HepG2 (cell line): ENCODE measurements around the gene CLDN9. TPM values are rescaled to one million over a fixed set of nuclear protein-coding genes. Genes with fewer than 3 reads are reported as not detected.

ENCODE experiments used
- ATAC-seq: fragments of 200-7000 bp; cut with Tn5 transposase; 3 replicates; pipeline ENCODE4 v1.9.1; 2020; ENCODE audit warnings: mild to moderate bottlenecking, moderate library complexity
- BruUV-seq: library from RNA; stranded (reverse); fragments of 400-500 nt; replicated peaks from 2 replicates; lab custom pipeline; 2021; lab: Mats Ljungman, UMichigan
- CTCF ChIA-PET: fragments of 300-600 bp; formaldehyde crosslinking; extraction: SDS; loops from one replicate; lab custom pipeline; 2021; ENCODE audit warnings: low total read pairs, inconsistent platforms, low intra/inter-chr PET ratio; lab: Yijun Ruan, JAX
- POLR2A ChIA-PET: fragments of 350-600 bp; sonication (Branson Sonifier 250); formaldehyde crosslinking; loops from one replicate; lab custom pipeline; 2020; ENCODE audit warnings: antibody characterized with exemption, inconsistent platforms; lab: Yijun Ruan, JAX
- DNase-seq: peaks from one replicate; pipeline ENCODE4 v3.0.0-alpha.2; 2015; ENCODE audit warnings: low spot score
- FAIRE-seq: peaks from 3 replicates; lab custom pipeline; 2011; peaks lifted over from hg19 to GRCh38; lab: Jason Lieb, UNC
- H2AFZ ChIP-seq: one replicate; pipeline ENCODE4 v1.6.1; 2011; ENCODE audit warnings: low read length, inconsistent platforms
- H3K27ac ChIP-seq: fragments of 300-600 bp; 3 replicates; pipeline ENCODE4 v1.8.0; 2011; ENCODE audit warnings: mixed run types, mild to moderate bottlenecking, mixed read lengths, low read length, inconsistent platforms; ENCODE audit not compliant: insufficient read depth; ENCODE audit errors: extremely low read length
- H3K27me3 ChIP-seq, 2 experiments: fragments of 200-600 bp in 1 of 2; 2 replicates in 1 of 2; 3 replicates in 1 of 2; pipeline versions ENCODE4 v1.6.0 to v1.8.0; 2011; ENCODE audit warnings: low read length in 2 of 2, mild to moderate bottlenecking in 2 of 2, moderate library complexity in 2 of 2, inconsistent platforms in 1 of 2; ENCODE audit not compliant: insufficient read depth in 2 of 2, control insufficient read depth in 1 of 2
- H3K36me3 ChIP-seq, 2 experiments: fragments of 200-600 bp in 1 of 2; replicated peaks in 1 of 2; 2 replicates in 1 of 2; 3 replicates in 1 of 2; pipeline versions ENCODE4 v1.5.1 to v1.8.0; 2011; ENCODE audit warnings: low read length in 2 of 2, inconsistent platforms in 1 of 2; ENCODE audit not compliant: insufficient read depth in 2 of 2, control insufficient read depth in 1 of 2
- H3K4me1 ChIP-seq: 2 replicates; pipeline ENCODE4 v1.5.1; 2012; ENCODE audit warnings: low read length, inconsistent platforms; ENCODE audit not compliant: insufficient read depth
- H3K4me2 ChIP-seq: 2 replicates; pipeline ENCODE4 v1.6.0; 2011; ENCODE audit warnings: low read depth, low read length, inconsistent platforms
- H3K4me3 ChIP-seq, 3 experiments: fragments of 200-600 bp in 1 of 3; sonication (generic), shearing (Covaris generic) in 1 of 3; replicated peaks in 1 of 3; 2 replicates each; pipeline ENCODE4 v1.5.1; 2011 to 2016; ENCODE audit warnings: low read length in 3 of 3, inconsistent platforms in 2 of 3, low read depth in 2 of 3, mild to moderate bottlenecking in 2 of 3, control low read depth in 1 of 3, mixed read lengths in 1 of 3; ENCODE audit not compliant: insufficient read depth in 1 of 3
- H3K79me2 ChIP-seq: one replicate; pipeline ENCODE4 v1.6.1; 2011; ENCODE audit warnings: low read length, inconsistent platforms; ENCODE audit not compliant: insufficient read depth
- H3K9ac ChIP-seq: 2 replicates; pipeline ENCODE4 v1.6.0; 2011; ENCODE audit warnings: mild to moderate bottlenecking, low read depth, low read length, inconsistent platforms; ENCODE audit not compliant: insufficient read depth
- H3K9me3 ChIP-seq: 2 replicates; pipeline ENCODE4 v1.5.1; 2012; ENCODE audit warnings: mild to moderate bottlenecking, low read length
- H4K20me1 ChIP-seq: 2 replicates; pipeline ENCODE4 v1.6.0; 2011; ENCODE audit warnings: inconsistent platforms, mild to moderate bottlenecking, low read length, moderate library complexity; ENCODE audit not compliant: insufficient read depth
- ADNP ChIP-seq: sonication (generic); formaldehyde crosslinking; IDR thresholded peaks from 2 replicates; pipeline ENCODE4 v1.4.0; 2020; ENCODE audit warnings: missing genetic modification reagents
- AGO2 ChIP-seq: fragments of 200-400 bp; formaldehyde crosslinking; optimal IDR thresholded peaks from 2 replicates; pipeline ENCODE3; 2017; ENCODE audit warnings: mild to moderate bottlenecking, low read depth, low read length, moderate library complexity
- HOXA5 ChIP-seq: sonication (generic); formaldehyde crosslinking; IDR thresholded peaks from 2 replicates; pipeline ENCODE4 v1.4.0; 2020; ENCODE audit warnings: missing genetic modification reagents
- MAFG ChIP-seq: sonication (generic); formaldehyde crosslinking; IDR thresholded peaks from 2 replicates; pipeline ENCODE4 v1.5.1; 2020; ENCODE audit warnings: mild to moderate bottlenecking, missing genetic modification reagents
- SAP130 ChIP-seq: IDR thresholded peaks from 2 replicates; pipeline ENCODE4 v1.6.1; 2016; ENCODE audit warnings: low read depth
- TEAD3 ChIP-seq: optimal IDR thresholded peaks from 2 replicates; pipeline ENCODE3; 2016; ENCODE audit warnings: borderline replicate concordance
- TMF1 ChIP-seq: sonication (generic); formaldehyde crosslinking; IDR thresholded peaks from 2 replicates; pipeline ENCODE4 v1.8.1; 2022; ENCODE audit warnings: low read depth, missing genetic modification reagents
- ZNF383 ChIP-seq: sonication (generic); formaldehyde crosslinking; IDR thresholded peaks from 2 replicates; pipeline ENCODE4 v1.4.0; 2020; ENCODE audit warnings: missing genetic modification reagents, mild to moderate bottlenecking, borderline replicate concordance
- ZNF556 ChIP-seq: sonication (generic); formaldehyde crosslinking; IDR thresholded peaks from 2 replicates; pipeline ENCODE4 v1.4.0; 2020; ENCODE audit warnings: mild to moderate bottlenecking, missing genetic modification reagents, borderline replicate concordance
- ZNF720 ChIP-seq: sonication (generic); formaldehyde crosslinking; IDR thresholded peaks from 2 replicates; pipeline ENCODE4 v1.4.0; 2020; ENCODE audit warnings: missing genetic modification reagents
- WGBS: methylation state at CpG from one replicate; pipeline ENCODE4 v1.1.6; 2017; ENCODE audit warnings: low lambda C conversion rate; 5-methylcytosine and 5-hydroxymethylcytosine counted together
- in situ Hi-C: cut with HindIII; loops from 2 replicates; pipeline ENCODE4 v1.10.0; 2017; ENCODE audit warnings: low pct_unique_long_range_greater_than_20kb; ENCODE audit not compliant: extremely low pct_ligation_motif_present
- intact Hi-C: fragments of 100-400 bp; cut with micrococcal nuclease; formaldehyde crosslinking; loops from one replicate; pipeline ENCODE4 v1.10.0; 2022; ENCODE audit not compliant: unreplicated experiment
- polyA plus RNA-seq, 8 experiments: library from polyadenylated mRNA; depleted of rRNA in 3 of 8; stranded (reverse) in 7 of 8; unstranded in 1 of 8; fragments of >200 nt; fragmentation: Illumina TruSeq in 4 of 8; extraction: Trizol in 4 of 8; gene quantifications; 2 replicates each; pipeline versions ENCODE4 v1.2.1 to v1.2.3, GENCODE V29; 2011 to 2016; ENCODE audit warnings: low read depth in 4 of 8, missing spikeins in 1 of 8, mixed read lengths in 1 of 8; ENCODE audit not compliant: insufficient read depth in 1 of 8
- total RNA-seq, 5 experiments: library from RNA; depleted of rRNA; stranded (reverse); fragments of >200 nt; fragmentation: Illumina TruSeq; extraction: Trizol; gene quantifications; 2 replicates each; pipeline ENCODE4 v1.2.3, GENCODE V29; 2016; ENCODE audit warnings: low read depth in 1 of 5
- TF ChIP-seq, protein P1 (sequence below): sonication (generic); formaldehyde crosslinking; IDR thresholded peaks from 2 replicates; pipeline ENCODE4 v1.5.0; 2020; ENCODE audit warnings: mild to moderate bottlenecking, missing genetic modification reagents
- TF ChIP-seq, protein P2 (sequence below): IDR thresholded peaks from 2 replicates; pipeline ENCODE4 v1.6.1; 2016; ENCODE audit warnings: mild to moderate bottlenecking

The CLDN9 gene
- total and polyA plus RNA-seq, 2 of the 13 experiments (the other 11 are each of a cell fraction or from before 2014, with no cell fraction given) = 0.15 to 0.26 TPM

- in situ Hi-C loops = no loop called here
Observed at GRCh38 chr16:2977440-2977839, 35.3 kb upstream of the CLDN9 start.

DNA sequence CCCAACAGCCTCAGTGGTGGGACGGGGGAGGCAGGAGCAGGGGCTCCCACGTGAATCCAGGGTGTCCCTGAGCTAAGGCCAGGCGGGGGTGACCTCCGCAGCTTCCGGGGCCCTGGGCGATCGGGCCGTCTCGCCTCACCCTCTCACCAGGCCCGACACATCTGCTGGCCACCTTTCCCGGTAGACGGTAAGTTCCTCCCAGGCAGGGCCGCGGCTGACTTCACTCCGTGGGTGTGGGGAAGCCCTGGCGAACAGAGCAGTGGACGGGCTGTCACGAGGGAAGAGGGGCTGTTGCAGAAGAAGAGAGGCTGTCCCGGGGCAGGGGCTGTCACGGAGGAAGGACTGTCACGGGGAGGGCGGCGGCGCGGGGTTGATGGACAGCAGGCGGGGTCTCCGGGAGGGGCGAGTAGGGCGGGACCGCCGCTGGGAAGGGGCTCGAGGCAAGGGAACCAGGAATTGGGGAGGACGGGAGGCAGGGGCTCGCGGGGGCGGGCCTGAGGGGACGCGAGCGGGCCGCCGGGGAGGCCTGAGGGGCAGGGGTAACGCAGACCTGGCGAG, 33.0 kb upstream of the CLDN9 start:
- ATAC-seq (peak; percentile 2; the same call in 2 of the 3 replicates), FAIRE-seq (no peak), DNase-seq (no peak)
- Histone ChIP-seq H3K9me3 (no peaks in the 10 kb centered on the region), H3K36me3 (peaks cover 2 to 17% of the 10 kb centered on the region in 2 experiments; a peak in 3 of 5 replicates), H3K27ac (peak overlapping the region; percentile 87), H4K20me1 (no peaks in the 10 kb centered on the region), H2AFZ (no peak overlapping the region), H3K4me3 (peak overlapping the region; percentile 86 to 95 (median 88)), H3K4me2 (peak overlapping the region; percentile 96), H3K79me2 (peaks cover 8% of the 10 kb centered on the region), H3K27me3 (0 out of 5 replicates have a peak, but pooled peaks cover 0 to 4% of the 10 kb centered on the region in 2 experiments), H3K9ac (peak overlapping the region; percentile 94), H3K4me1 (peaks cover 26% of the 10 kb centered on the region)
- ChIA-PET POLR2A (interaction anchor here (0.7 to 3.9 kb wide), 9 partner anchors 8 to 74 kb away, joined by 4 to 48 read pairs (median 8); partner anchors contain the start of genes FLYWCH1, HCFC1R1, KREMEN2 and PAQR4), CTCF (no interaction called here)
- in situ Hi-C loops = no loop called here
- BruUV-seq = TSS peak; percentile 55
- WGBS = 2% methylated on average over 22 of the region's 43 CpGs
- intact Hi-C loops = no loop called here
- no peak for TF ChIP-seq ZNF556 (CRISPR knock-in tag)
- TF ChIP-seq, protein P1, sequence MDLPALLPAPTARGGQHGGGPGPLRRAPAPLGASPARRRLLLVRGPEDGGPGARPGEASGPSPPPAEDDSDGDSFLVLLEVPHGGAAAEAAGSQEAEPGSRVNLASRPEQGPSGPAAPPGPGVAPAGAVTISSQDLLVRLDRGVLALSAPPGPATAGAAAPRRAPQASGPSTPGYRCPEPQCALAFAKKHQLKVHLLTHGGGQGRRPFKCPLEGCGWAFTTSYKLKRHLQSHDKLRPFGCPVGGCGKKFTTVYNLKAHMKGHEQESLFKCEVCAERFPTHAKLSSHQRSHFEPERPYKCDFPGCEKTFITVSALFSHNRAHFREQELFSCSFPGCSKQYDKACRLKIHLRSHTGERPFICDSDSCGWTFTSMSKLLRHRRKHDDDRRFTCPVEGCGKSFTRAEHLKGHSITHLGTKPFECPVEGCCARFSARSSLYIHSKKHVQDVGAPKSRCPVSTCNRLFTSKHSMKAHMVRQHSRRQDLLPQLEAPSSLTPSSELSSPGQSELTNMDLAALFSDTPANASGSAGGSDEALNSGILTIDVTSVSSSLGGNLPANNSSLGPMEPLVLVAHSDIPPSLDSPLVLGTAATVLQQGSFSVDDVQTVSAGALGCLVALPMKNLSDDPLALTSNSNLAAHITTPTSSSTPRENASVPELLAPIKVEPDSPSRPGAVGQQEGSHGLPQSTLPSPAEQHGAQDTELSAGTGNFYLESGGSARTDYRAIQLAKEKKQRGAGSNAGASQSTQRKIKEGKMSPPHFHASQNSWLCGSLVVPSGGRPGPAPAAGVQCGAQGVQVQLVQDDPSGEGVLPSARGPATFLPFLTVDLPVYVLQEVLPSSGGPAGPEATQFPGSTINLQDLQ (CRISPR knock-in tag) = no peak
- TF ChIP-seq ZNF383 (CRISPR knock-in tag) = no peak
- TF ChIP-seq AGO2 = peak; percentile 29
- no peak for TF ChIP-seq ADNP (CRISPR knock-in tag)
- TF ChIP-seq SAP130 (CRISPR knock-in tag) = no peak
- no peak for TF ChIP-seq MAFG (CRISPR knock-in tag)
- 0 out of 2 replicates have a peak, but pooled peaks have one; percentile 13 for TF ChIP-seq TMF1 (CRISPR knock-in tag)
- TF ChIP-seq ZNF720 (CRISPR knock-in tag) = no peak
- no peak for TF ChIP-seq TEAD3 (CRISPR knock-in tag)

More at GRCh38 chr16:2977440-2977839, 35.3 kb upstream of the CLDN9 start:
- Histone ChIP-seq H3K79me2 (peaks cover 8% of the 10 kb centered on the region), H3K4me1 (peaks cover 17% of the 10 kb centered on the region), H3K27me3 (no peaks in the 10 kb centered on the region), H3K36me3 (peaks cover 2 to 18% of the 10 kb centered on the region in 2 experiments; a peak in 3 of 5 replicates), H3K9me3 (no peaks in the 10 kb centered on the region), H3K4me3 (no peak overlapping the region), H3K27ac (no peak overlapping the region), H2AFZ (no peak overlapping the region), H3K4me2 (no peak overlapping the region), H3K9ac (no peak overlapping the region), H4K20me1 (no peaks in the 10 kb centered on the region)
- intact Hi-C loops = no loop called here
- ChIA-PET CTCF (no interaction called here), POLR2A (no interaction called here)
- FAIRE-seq = no peak
- DNase-seq = no peak
- no peak for ATAC-seq
- WGBS = 97% methylated on average over 4 of the region's 6 CpGs
- no TSS peak for BruUV-seq
- TF ChIP-seq HOXA5 (CRISPR knock-in tag) = no peak
- TF ChIP-seq, protein P2, sequence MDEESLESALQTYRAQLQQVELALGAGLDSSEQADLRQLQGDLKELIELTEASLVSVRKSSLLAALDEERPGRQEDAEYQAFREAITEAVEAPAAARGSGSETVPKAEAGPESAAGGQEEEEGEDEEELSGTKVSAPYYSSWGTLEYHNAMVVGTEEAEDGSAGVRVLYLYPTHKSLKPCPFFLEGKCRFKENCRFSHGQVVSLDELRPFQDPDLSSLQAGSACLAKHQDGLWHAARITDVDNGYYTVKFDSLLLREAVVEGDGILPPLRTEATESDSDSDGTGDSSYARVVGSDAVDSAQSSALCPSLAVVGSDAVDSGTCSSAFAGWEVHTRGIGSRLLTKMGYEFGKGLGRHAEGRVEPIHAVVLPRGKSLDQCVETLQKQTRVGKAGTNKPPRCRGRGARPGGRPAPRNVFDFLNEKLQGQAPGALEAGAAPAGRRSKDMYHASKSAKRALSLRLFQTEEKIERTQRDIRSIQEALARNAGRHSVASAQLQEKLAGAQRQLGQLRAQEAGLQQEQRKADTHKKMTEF = no peak
